GM10266 (cell line): ENCODE data around the gene WNT7B.

ENCODE experiments used
- DNase-seq: peaks from one replicate; pipeline ENCODE4 v3.0.0; 2012; ENCODE audit errors: extremely low spot score
- CTCF ChIP-seq: IDR thresholded peaks from 2 replicates; pipeline ENCODE4 v1.5.1; 2012; ENCODE audit warnings: mild to moderate bottlenecking, low read depth; ENCODE audit not compliant: control insufficient read depth, insufficient read depth; ENCODE audit errors: missing control alignments

Gene WNT7B

DNA sequence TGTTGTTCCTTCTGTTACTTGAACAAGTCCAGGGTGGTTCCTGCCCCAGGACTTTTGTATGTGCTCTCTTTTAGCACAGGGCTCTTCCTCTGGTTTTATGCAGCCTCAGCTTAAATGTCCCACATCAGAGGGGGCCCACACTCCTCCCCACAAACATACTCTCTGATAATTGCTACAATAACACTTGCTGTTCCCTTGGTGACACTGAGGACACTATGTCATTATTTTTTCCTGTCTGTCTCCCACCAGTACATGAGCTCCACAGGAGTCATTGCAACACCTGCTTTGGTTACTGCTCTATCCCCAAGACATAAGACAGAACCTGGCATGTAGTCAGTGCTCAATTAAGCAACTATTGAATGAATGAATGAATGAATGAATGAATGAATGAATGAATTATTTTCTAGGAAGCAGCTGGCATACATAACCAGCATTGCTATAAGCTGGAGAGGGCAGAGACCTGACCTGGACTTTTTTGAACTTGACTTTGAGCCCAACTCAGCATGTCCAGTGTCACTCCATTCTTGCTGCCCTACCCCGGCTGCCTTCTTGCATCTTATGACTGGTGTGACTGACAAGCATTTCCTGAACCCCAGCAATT, 7.5 kb upstream of the WNT7B start:
- TF ChIP-seq CTCF: no peak
- DNase-seq: no peak

- no peak for DNase-seq
- no peak for TF ChIP-seq CTCF
These were observed 6.8 kb upstream of the WNT7B start for GRCh38 chr22:45983797-45984196.

DNA sequence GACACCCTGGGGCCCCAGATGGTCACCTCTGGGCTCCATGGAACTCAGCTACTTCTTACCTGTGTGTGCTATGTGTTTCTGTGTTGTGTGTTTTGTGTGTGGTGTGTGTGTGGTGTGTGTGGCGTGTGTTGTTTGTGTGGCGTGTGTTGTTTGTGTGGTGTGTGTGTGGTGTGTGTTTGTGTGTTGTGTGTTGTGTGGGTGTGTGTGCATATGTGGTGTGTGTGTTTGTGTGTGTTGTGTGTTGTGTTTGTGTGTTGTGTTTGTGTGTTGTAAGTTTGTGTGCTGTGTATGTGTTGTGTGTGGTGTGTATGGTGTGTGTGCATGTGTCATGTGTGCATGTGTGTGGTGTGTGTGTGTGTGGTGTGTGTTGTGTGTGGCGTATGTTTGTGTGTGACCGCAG, 3.8 kb upstream of the WNT7B start:
- no peak for TF ChIP-seq CTCF
- DNase-seq: no peak

- TF ChIP-seq CTCF: no peak
These were observed 3.3 kb upstream of the WNT7B start for GRCh38 chr22:45980268-45980570.

GRCh38 chr22:45978275-45978713, 1.3 kb upstream of the WNT7B start:
- no peak for TF ChIP-seq CTCF
- peak; percentile 39 for DNase-seq

More at GRCh38 chr22:45980268-45980570, 3.3 kb upstream of the WNT7B start:
- no peak for DNase-seq

DNA sequence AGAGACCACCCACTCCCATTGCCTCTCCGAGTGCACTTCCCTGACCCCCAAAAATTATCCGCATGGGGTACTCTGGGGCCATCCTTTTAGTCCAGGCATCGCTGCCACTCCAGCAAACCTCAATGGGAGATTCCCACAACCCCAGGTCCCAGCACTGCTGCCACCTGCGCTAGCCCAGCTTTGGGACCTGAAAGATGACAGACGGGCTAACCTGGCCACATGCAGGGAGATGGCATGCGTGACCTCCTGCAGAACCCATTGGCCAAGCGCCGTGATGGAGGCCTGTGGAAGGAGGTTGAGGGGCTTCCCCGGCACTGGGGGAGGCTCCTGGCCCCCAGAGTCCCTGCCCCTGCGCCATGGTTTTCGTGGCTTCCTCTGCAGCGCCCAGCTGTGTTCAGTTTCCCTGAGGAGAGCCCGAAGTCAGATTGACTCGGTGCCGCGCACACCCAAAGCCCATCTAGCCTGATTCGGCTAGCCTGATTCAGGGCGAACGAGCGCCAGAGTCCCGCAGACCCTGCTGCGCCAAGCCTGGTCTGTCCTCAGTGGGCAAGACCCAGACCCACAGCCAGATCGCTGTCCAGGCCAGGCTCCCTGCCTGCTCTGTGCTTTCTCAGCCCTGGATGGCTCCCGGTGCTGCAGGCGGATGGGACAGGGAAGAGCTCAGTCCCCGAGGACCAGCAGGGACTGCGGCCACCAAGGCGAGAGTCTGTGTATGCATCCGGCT, 751 bp upstream of the WNT7B start:
- TF ChIP-seq CTCF: no peak
- peak; percentile 42 for DNase-seq

GRCh38 chr22:45976254-45977002, 534 bp downstream of the WNT7B start:
- DNase-seq: peak; percentile 39
- TF ChIP-seq CTCF: no peak
